Fibroblast of lung (primary cell): ENCODE data around the gene TMEFF2. TPM values are rescaled to one million over a fixed set of nuclear protein-coding genes. Genes with fewer than 3 reads are reported as not detected.

ENCODE experiments used
- DNase-seq, 2 donors: peaks; one replicate each; pipeline versions ENCODE4 v3.0.0 to v3.0.0-alpha.2; 2010; ENCODE audit warnings: low read depth in 2 of 2
- H2AFZ ChIP-seq: 2 replicates; pipeline ENCODE4 v1.5.1; 2012; ENCODE audit warnings: low read length, control low read depth, inconsistent platforms
- H3K27ac ChIP-seq: 2 replicates; pipeline ENCODE4 v1.5.1; 2011; ENCODE audit warnings: low read length, control low read depth; ENCODE audit not compliant: insufficient read depth
- H3K27me3 ChIP-seq: 2 replicates; pipeline ENCODE4 v1.5.1; 2011; ENCODE audit warnings: mild to moderate bottlenecking, low read length; ENCODE audit not compliant: control insufficient read depth, insufficient read depth
- H3K36me3 ChIP-seq: 2 replicates; pipeline ENCODE4 v1.5.1; 2011; ENCODE audit warnings: low read length; ENCODE audit not compliant: control insufficient read depth, insufficient read depth
- H3K4me1 ChIP-seq: 2 replicates; pipeline ENCODE4 v1.5.1; 2011; ENCODE audit warnings: low read length; ENCODE audit not compliant: control insufficient read depth, insufficient read depth; ENCODE audit errors: extremely low read depth
- H3K4me2 ChIP-seq: 2 replicates; pipeline ENCODE4 v1.5.1; 2011; ENCODE audit warnings: low read length, control low read depth; ENCODE audit not compliant: insufficient read depth; ENCODE audit errors: extremely low read depth
- H3K4me3 ChIP-seq, 4 experiments: fragments of 200-600 bp in 1 of 4; sonication (generic) in 1 of 4; replicated peaks in 1 of 4; 2 replicates each; pipeline ENCODE4 v1.5.1; 2011 to 2016; ENCODE audit warnings: low read length in 4 of 4, low read depth in 3 of 4, mild to moderate bottlenecking in 3 of 4, control low read depth in 2 of 4, inconsistent platforms in 1 of 4, mixed read lengths in 1 of 4; ENCODE audit not compliant: insufficient read depth in 1 of 4; ENCODE audit errors: control extremely low read depth in 1 of 4
- H3K79me2 ChIP-seq: 2 replicates; pipeline ENCODE4 v1.5.1; 2012; ENCODE audit warnings: mild to moderate bottlenecking, low read length, inconsistent platforms; ENCODE audit not compliant: control insufficient read depth, insufficient read depth
- H3K9ac ChIP-seq: 2 replicates; pipeline ENCODE4 v1.5.1; 2011; ENCODE audit warnings: mild to moderate bottlenecking, low read length, control low read depth; ENCODE audit not compliant: insufficient read depth
- H3K9me3 ChIP-seq: 2 replicates; pipeline ENCODE4 v1.5.1; 2012; ENCODE audit warnings: low read depth, low read length; ENCODE audit not compliant: control insufficient read depth, insufficient read depth
- H4K20me1 ChIP-seq: 2 replicates; pipeline ENCODE4 v1.5.1; 2011; ENCODE audit warnings: low read length; ENCODE audit not compliant: control insufficient read depth, insufficient read depth; ENCODE audit errors: extremely low read depth
- CTCF ChIP-seq, 2 donors: IDR thresholded peaks in 1 of 2; conservative IDR thresholded peaks in 1 of 2; 1 replicate in 1 of 2; 2 replicates in 1 of 2; pipeline ENCODE4 v1.5.1; 2011 to 2012; ENCODE audit warnings: low read length in 2 of 2, control low read depth in 1 of 2, inconsistent platforms in 1 of 2, low read depth in 1 of 2, mild to moderate bottlenecking in 1 of 2
- EZH2 ChIP-seq: IDR thresholded peaks from 2 replicates; pipeline ENCODE4 v1.5.1; 2012; ENCODE audit warnings: low read length, control low read depth, mild to moderate bottlenecking; ENCODE audit errors: missing control alignments
- polyA plus RNA-seq, 2 donors: library from polyadenylated mRNA; depleted of rRNA in 1 of 2; stranded (reverse) in 1 of 2; unstranded in 1 of 2; fragments of >200 nt; gene quantifications; 2 replicates each; pipeline ENCODE4 v1.2.1, GENCODE V29; 2011 to 2012; ENCODE audit warnings: missing spikeins in 1 of 2
- total RNA-seq: library from RNA; depleted of rRNA; stranded (reverse); fragments of >200 nt; gene quantifications from 2 replicates; pipeline ENCODE4 v1.2.1, GENCODE V29; 2014

The TMEFF2 gene
- total and polyA plus RNA-seq, 2 donors (not counting 1 experiment from before 2014, with no cell fraction given), result 0.33 to 0.87 TPM

GRCh38 chr2:192070099-192070498 lies 124.6 kb downstream of the TMEFF2 start:
- no peaks in the 10 kb centered on the region for H4K20me1 ChIP-seq
- H3K27ac ChIP-seq, result no peak overlapping the region
- no peak overlapping the region for H2AFZ ChIP-seq
- H3K27me3 ChIP-seq, result no peaks in the 10 kb centered on the region
- no peaks in the 10 kb centered on the region for H3K79me2 ChIP-seq
- DNase-seq, result peak; percentile 21 to 48
- TF ChIP-seq EZH2 (no peak), CTCF (conservative IDR thresholded peaks at IDR 0.05 in 1 of 2, IDR thresholded peaks at IDR 0.05 in 1 of 2; ENCODE audit: low read depth in 1 of 2, low read length in 2 of 2) (no peak)
- no peaks in the 10 kb centered on the region for H3K4me1 ChIP-seq
- H3K9me3 ChIP-seq, result no peaks in the 10 kb centered on the region
- no peak overlapping the region for H3K4me2 ChIP-seq
- no peak overlapping the region for H3K4me3 ChIP-seq
- no peak overlapping the region for H3K9ac ChIP-seq
- H3K36me3 ChIP-seq, result no peaks in the 10 kb centered on the region

- Histone ChIP-seq H3K9me3 (no peaks in the 10 kb centered on the region), H3K27ac (no peak overlapping the region), H4K20me1 (no peaks in the 10 kb centered on the region), H3K36me3 (no peaks in the 10 kb centered on the region), H3K4me1 (no peaks in the 10 kb centered on the region), H3K4me2 (no peak overlapping the region), H2AFZ (no peak overlapping the region), H3K9ac (no peak overlapping the region), H3K79me2 (no peaks in the 10 kb centered on the region), H3K27me3 (no peaks in the 10 kb centered on the region), H3K4me3 (no peak overlapping the region)
- DNase-seq, result no peak
- no peak for TF ChIP-seq CTCF (conservative IDR thresholded peaks at IDR 0.05 in 1 of 2, IDR thresholded peaks at IDR 0.05 in 1 of 2; ENCODE audit: low read depth in 1 of 2, low read length in 2 of 2)
- no peak for TF ChIP-seq EZH2
Observed at GRCh38 chr2:192069417-192069816, 125.3 kb downstream of the TMEFF2 start.

GRCh38 chr2:192068966-192069365 lies 125.8 kb downstream of the TMEFF2 start:
- no peaks in the 10 kb centered on the region for H3K27me3 ChIP-seq
- no peaks in the 10 kb centered on the region for H3K36me3 ChIP-seq

More at GRCh38 chr2:192068966-192069365, 125.8 kb downstream of the TMEFF2 start:
- Histone ChIP-seq H3K9me3 (no peaks in the 10 kb centered on the region), H3K4me2 (no peak overlapping the region), H3K27ac (no peak overlapping the region), H3K4me1 (no peaks in the 10 kb centered on the region), H3K79me2 (no peaks in the 10 kb centered on the region), H2AFZ (no peak overlapping the region), H3K4me3 (no peak overlapping the region), H3K9ac (no peak overlapping the region), H4K20me1 (no peaks in the 10 kb centered on the region)
- no peak for DNase-seq
- TF ChIP-seq EZH2 (no peak), CTCF (conservative IDR thresholded peaks at IDR 0.05 in 1 of 2, IDR thresholded peaks at IDR 0.05 in 1 of 2; ENCODE audit: low read depth in 1 of 2, low read length in 2 of 2) (no peak)
